ENCODE data around the gene TP53AIP1. TPM values are rescaled to one million over a fixed set of nuclear protein-coding genes. Genes with fewer than 3 reads are reported as not detected.
"Not testable (repeated sequence)": the region's sequence is repeated elsewhere in the genome, so short reads cannot be mapped to it uniquely, and the experiment has no call there.

TP53AIP1 gene
- total RNA-seq, 2 experiments from 2014 or later: not detected

DNA sequence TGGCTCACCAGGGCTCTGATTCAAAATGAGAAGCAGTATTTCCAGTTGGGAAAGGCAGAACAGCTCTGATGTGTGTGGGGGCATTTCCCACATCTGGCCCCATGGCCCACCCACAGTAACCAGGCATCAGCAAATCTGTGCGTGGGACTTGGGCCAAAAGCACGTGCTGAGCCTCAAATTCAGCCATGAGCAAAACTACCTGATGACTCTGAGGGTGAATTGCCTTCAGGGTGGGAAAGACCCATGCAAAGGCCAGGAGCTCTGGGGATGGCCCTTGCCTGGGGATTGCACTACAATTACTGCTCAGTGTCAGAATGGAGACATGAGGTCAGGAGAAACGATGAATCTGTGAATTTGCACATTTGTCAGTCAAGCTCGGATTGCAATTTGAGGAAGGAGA lies 20.9 kb downstream of the TP53AIP1 start:
- intact Hi-C loops (cut with micrococcal nuclease): no loop called here
- CTCF ChIA-PET: no interaction called here
- H3K27me3 Mint-ChIP-seq (ENCODE audit: low read depth): peaks cover 5% of the 10 kb centered on the region

DNA sequence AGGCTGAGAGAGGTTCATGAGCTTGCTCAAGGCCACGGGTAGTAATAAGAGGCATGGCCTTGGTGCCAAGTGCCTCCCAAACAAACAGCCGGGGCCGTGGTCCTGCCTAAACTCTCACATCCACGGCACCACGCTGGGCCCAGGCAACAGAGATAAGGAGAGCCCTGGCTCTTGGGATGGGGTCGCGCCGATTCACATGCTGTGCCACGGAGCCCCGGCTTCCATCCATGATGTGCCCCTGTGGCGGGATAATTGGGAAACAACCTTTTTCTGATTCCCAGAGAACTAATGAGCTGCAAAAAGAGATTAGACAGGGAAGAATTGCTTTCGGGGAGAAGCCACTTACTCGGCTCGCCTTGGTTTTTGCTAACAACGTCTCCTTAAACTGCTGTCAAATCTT lies 22.0 kb downstream of the TP53AIP1 start:
- H3K4me3 Mint-ChIP-seq: no peak overlapping the region
- H3K27ac Mint-ChIP-seq: no peak overlapping the region
- no peaks in the 10 kb centered on the region for H3K36me3 Mint-ChIP-seq (ENCODE audit: low read depth)
- intact Hi-C loops (cut with micrococcal nuclease): no loop called here
- no peaks in the 10 kb centered on the region for H3K9me3 Mint-ChIP-seq
- peaks cover 5% of the 10 kb centered on the region for H3K27me3 Mint-ChIP-seq (ENCODE audit: low read depth)
- peaks cover 3% of the 10 kb centered on the region for H3K4me1 Mint-ChIP-seq (ENCODE audit: low read depth)
- CTCF ChIA-PET: interaction anchor here (1.0 kb wide), 1 partner anchor 14 kb away, joined by 3 read pairs; no protein-coding TSS in a partner anchor
- DNase-seq: no peak

More for the DNA sequence above, 20.9 kb downstream of the TP53AIP1 start:
- H3K27ac Mint-ChIP-seq: no peak overlapping the region
- peaks cover 3% of the 10 kb centered on the region for H3K4me1 Mint-ChIP-seq (ENCODE audit: low read depth)
- H3K36me3 Mint-ChIP-seq (ENCODE audit: low read depth): no peaks in the 10 kb centered on the region
- DNase-seq: no peak
- no peaks in the 10 kb centered on the region for H3K9me3 Mint-ChIP-seq
- no peak overlapping the region for H3K4me3 Mint-ChIP-seq

DNA sequence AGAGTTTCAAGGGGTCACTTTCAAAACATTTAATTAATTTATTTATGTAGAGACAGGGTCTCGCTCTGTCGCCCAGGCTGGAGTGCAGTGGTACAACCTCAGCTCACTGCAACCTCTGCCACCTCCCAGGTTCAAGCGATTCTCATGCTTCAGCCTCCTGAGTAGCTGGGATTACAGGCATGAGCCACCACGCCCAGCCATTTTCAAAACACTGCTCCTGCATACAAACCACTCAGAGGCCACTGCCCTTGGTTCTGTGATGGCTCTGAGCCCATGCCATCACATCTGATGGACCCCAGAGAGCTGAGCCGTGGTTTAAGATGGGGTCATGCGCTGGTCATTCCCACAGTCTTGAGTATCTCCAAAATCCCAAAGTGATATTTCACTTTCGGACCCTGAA lies 23.0 kb downstream of the TP53AIP1 start:
- H3K9me3 Mint-ChIP-seq; H3K4me1 Mint-ChIP-seq (ENCODE audit: low read depth); H3K27me3 Mint-ChIP-seq (ENCODE audit: low read depth); H3K27ac Mint-ChIP-seq; DNase-seq; intact Hi-C loops (cut with micrococcal nuclease); H3K4me3 Mint-ChIP-seq; H3K36me3 Mint-ChIP-seq (ENCODE audit: low read depth): not testable (repeated sequence)
- CTCF ChIA-PET: interaction anchor here (0.9 to 1.5 kb wide), 4 partner anchors 14 to 37 kb away, joined by 3 to 4 read pairs (median 4); no protein-coding TSS in a partner anchor

DNA sequence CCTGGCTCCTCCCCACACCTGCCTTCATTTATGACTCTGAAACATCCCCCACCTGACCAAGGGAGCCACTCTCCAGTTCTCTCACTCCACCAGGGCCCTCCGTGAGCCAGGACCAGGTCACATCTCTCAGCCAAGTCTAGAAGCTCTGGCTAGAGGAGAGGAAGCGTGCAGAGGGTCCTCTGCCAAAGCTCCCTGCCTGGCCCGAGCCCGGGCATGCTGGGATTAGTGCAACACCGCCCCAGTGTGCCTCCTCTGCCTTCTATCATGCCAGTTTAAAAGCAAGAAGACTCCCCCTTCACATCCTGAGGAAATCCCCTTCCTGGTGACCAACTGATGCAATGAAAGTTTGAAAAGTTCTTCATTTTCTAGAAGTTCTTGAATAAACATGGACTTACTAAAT lies 23.5 kb downstream of the TP53AIP1 start:
- intact Hi-C loops (cut with micrococcal nuclease): no loop called here
- Mint-ChIP-seq H3K4me1 (ENCODE audit: low read depth) (peaks cover 3% of the 10 kb centered on the region), H3K36me3 (ENCODE audit: low read depth) (no peaks in the 10 kb centered on the region), H3K4me3 (no peak overlapping the region), H3K27me3 (ENCODE audit: low read depth) (peaks cover 5% of the 10 kb centered on the region), H3K27ac (no peak overlapping the region), H3K9me3 (no peaks in the 10 kb centered on the region)
- CTCF ChIA-PET: interaction anchor here (0.9 to 1.5 kb wide), 5 partner anchors 13 to 38 kb away, joined by 3 to 4 read pairs (median 3); no protein-coding TSS in a partner anchor
- peak; percentile 15 for DNase-seq

DNA sequence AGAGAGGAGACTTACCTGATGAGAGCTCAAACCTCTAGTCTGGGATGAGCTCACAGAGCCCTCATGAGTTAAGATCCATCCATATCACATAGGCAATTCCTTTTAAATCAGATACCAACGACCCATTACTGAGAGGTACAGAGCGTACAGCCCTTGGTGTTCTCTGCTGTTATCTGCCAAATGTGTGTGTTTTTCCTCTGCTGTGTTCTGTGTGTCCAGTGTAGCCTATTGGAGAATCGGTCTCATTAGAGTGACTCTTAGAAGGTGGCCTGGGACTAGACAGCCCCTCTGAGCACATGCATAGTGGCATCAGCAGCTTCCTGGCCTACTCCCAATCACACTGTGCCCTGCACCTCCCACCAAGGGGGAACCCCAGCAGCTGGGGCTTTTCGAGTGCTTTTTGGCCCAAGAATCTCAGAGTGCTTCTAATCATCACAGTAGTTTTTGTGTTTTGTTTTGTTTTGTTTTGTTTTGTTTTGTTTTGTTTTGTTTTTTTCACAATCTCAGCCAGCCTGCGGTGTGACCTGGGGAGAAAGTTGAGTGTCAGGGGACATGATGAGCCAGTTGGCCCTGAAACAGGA lies 25.4 kb downstream of the TP53AIP1 start:
- no peaks in the 10 kb centered on the region for H3K36me3 Mint-ChIP-seq (ENCODE audit: low read depth)
- H3K27me3 Mint-ChIP-seq (ENCODE audit: low read depth): peaks cover 5% of the 10 kb centered on the region
- intact Hi-C loops (cut with micrococcal nuclease): no loop called here
- no peak overlapping the region for H3K4me3 Mint-ChIP-seq
- DNase-seq: no peak
- H3K27ac Mint-ChIP-seq: no peak overlapping the region
- H3K4me1 Mint-ChIP-seq (ENCODE audit: low read depth): peaks cover 3% of the 10 kb centered on the region
- no peaks in the 10 kb centered on the region for H3K9me3 Mint-ChIP-seq
- CTCF ChIA-PET: no interaction called here

DNA sequence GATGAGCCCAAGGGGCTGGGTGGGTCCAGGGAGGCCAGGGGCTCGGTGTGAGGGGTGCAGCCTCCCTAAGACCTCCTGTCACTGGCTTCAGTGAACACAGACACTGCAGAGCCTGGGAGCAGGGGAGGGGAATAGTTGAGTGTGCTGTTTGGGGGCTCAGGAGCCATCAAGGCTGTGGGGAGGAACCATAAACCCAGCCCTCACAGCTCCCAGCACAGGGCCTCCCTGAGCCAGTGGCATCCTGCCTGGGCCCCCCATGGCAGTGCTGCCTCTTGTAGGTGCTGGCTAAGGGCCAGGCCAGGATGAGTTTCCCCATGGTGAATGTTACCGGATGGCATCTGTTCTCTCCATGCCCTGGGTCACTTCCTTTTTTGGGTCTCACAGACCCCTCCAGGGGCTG lies 26.0 kb downstream of the TP53AIP1 start:
- no peaks in the 10 kb centered on the region for H3K36me3 Mint-ChIP-seq (ENCODE audit: low read depth)
- no peaks in the 10 kb centered on the region for H3K9me3 Mint-ChIP-seq
- H3K27me3 Mint-ChIP-seq (ENCODE audit: low read depth): peaks cover 5% of the 10 kb centered on the region
- CTCF ChIA-PET: no interaction called here
- intact Hi-C loops (cut with micrococcal nuclease): no loop called here
- H3K4me1 Mint-ChIP-seq (ENCODE audit: low read depth): peaks cover 3% of the 10 kb centered on the region
- DNase-seq: no peak
- H3K27ac Mint-ChIP-seq: no peak overlapping the region
- H3K4me3 Mint-ChIP-seq: no peak overlapping the region

DNA sequence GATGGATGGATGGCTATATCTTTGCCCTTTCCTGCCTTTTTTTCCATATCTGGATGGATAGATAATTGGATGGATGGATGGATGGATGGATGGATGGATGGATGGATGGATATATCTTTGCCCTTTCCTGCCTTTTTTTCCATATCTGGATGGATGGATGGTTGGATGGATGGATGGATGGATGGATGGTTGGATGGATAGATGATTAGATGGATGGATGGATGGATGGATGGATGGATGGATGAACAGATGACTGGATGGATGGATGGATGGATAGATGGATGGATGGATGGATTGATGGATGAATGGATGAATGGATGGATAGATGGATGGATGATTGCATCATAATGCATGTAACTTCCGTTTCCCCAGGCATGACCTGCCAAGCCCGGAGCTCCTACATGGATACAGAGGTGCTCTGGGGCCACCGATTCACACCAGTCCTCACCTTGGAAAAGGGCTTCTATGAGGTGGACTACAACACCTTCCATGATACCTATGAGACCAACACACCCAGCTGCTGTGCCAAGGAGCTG lies 26.6 kb downstream of the TP53AIP1 start:
- Mint-ChIP-seq H3K27ac (no peak overlapping the region), H3K36me3 (ENCODE audit: low read depth) (no peaks in the 10 kb centered on the region), H3K4me3 (no peak overlapping the region), H3K9me3 (no peaks in the 10 kb centered on the region), H3K27me3 (ENCODE audit: low read depth) (peaks cover 10% of the 10 kb centered on the region), H3K4me1 (ENCODE audit: low read depth) (peaks cover 3% of the 10 kb centered on the region)
- DNase-seq: no peak
- intact Hi-C loops (cut with micrococcal nuclease): no loop called here
- CTCF ChIA-PET: no interaction called here

DNA sequence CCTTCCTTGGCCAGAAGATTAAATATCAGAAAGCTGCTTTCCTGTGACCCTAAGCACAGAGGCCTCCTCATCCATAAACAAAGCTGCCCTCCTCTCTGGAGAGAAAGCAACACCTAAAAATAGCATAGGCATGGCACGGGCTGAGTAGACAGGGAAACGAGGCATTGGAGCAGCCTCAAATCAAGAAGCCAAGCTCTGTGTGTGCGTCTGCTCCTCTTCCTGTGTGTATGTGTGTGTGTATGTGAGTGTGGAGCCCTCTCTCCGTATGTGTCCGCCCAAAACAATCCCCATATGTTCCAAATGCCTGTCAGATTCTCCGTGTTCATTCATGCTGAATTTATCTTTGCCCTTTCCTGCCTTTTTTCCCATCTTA lies 27.5 kb downstream of the TP53AIP1 start:
- Mint-ChIP-seq H3K27ac (no peak overlapping the region), H3K9me3 (no peaks in the 10 kb centered on the region), H3K4me3 (no peak overlapping the region), H3K36me3 (ENCODE audit: low read depth) (no peaks in the 10 kb centered on the region), H3K27me3 (ENCODE audit: low read depth) (peaks cover 11% of the 10 kb centered on the region), H3K4me1 (ENCODE audit: low read depth) (peaks cover 3% of the 10 kb centered on the region)
- DNase-seq: no peak
- intact Hi-C loops (cut with micrococcal nuclease): no loop called here
- CTCF ChIA-PET: no interaction called here

DNA sequence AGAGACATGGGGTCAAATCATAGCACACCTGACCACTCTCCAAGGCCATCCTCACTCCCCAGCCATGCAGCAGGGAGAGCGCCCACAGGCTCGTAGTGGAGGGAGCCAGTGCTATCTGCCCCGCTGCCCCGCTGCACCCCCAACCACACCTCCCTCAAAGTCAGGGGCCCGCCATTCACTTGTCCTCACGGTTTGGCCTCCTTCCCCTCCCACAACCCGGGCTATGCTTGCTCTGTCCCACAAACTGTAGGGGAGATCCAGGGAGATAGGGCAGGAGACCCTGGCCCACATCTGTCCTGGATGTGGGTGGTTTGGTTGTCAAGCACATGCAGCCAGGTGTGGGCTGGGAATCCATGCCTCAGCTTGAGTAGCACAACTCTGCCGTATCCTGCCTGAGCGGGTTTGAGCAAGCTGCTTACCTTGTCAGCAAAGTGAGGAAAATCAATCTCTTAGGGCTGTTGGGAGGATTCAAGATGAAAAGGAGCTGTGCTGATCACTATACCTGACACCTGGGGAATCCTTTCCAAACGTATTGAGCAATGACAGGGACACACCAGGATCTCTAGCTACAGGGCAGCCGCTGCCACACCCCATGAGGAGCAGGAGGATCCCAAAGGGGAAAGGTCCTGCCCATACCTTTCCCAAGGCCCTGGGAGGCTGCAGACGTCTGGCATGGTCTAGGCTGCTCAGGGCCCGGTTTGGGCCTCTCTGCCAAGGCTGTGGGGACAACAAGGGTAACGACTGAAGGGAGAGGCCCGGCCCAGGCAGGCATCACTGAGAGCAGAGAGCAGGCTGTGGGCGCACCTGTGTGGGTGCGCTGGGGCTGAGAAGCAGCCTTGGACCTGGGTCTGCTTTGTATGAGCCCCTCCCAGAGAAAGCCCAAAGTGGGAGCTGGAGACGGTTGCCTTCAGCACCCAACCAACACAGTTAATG lies 28.2 kb downstream of the TP53AIP1 start:
- CTCF ChIA-PET: no interaction called here
- H3K27ac Mint-ChIP-seq: no peak overlapping the region

DNA sequence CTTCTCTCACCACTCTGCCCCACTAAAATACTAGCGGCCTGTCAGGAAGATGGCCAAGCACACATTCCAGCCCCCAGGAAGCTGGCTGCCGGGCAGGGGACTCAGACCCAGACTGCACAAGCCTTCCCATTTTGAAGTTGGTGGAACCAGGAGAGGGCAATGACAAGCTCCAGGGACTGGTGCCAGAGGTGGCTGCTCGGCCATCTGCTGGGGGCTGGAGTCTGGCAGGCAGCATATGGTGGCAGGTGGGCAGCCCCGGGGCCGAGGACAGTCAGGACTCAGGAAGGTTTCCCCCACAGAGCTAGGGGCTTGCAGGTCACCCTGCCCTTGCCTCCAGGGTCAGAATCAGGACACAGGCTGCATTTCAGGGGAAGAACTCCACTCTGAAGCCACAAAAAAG lies 28.9 kb downstream of the TP53AIP1 start:
- H3K27ac Mint-ChIP-seq: no peak overlapping the region
- DNase-seq: no peak
- no peaks in the 10 kb centered on the region for H3K4me1 Mint-ChIP-seq (ENCODE audit: low read depth)
- no peaks in the 10 kb centered on the region for H3K9me3 Mint-ChIP-seq
- intact Hi-C loops (cut with micrococcal nuclease): no loop called here
- H3K27me3 Mint-ChIP-seq (ENCODE audit: low read depth): peaks cover 17% of the 10 kb centered on the region
- CTCF ChIA-PET: interaction anchor here (0.7 to 1.4 kb wide), 2 partner anchors 29 to 43 kb away, joined by 3 read pairs; partner anchors contain the start of gene TP53AIP1
- H3K4me3 Mint-ChIP-seq: no peak overlapping the region
- no peaks in the 10 kb centered on the region for H3K36me3 Mint-ChIP-seq (ENCODE audit: low read depth)

More for the DNA sequence above, 28.2 kb downstream of the TP53AIP1 start:
- DNase-seq: no peak
- H3K4me3 Mint-ChIP-seq: no peak overlapping the region
- no peaks in the 10 kb centered on the region for H3K36me3 Mint-ChIP-seq (ENCODE audit: low read depth)
- intact Hi-C loops (cut with micrococcal nuclease): no loop called here
- H3K4me1 Mint-ChIP-seq (ENCODE audit: low read depth): peaks cover 3% of the 10 kb centered on the region
- H3K9me3 Mint-ChIP-seq: no peaks in the 10 kb centered on the region
- peaks cover 15% of the 10 kb centered on the region for H3K27me3 Mint-ChIP-seq (ENCODE audit: low read depth)

DNA sequence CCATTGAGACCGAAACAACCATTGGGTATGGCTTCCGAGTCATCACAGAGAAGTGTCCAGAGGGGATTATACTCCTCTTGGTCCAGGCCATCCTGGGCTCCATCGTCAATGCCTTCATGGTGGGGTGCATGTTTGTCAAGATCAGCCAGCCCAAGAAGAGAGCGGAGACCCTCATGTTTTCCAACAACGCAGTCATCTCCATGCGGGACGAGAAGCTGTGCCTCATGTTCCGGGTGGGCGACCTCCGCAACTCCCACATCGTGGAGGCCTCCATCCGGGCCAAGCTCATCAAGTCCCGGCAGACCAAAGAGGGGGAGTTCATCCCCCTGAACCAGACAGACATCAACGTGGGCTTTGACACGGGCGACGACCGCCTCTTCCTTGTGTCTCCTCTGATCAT lies 31.0 kb downstream of the TP53AIP1 start:
- Mint-ChIP-seq H3K4me3 (no peak overlapping the region), H3K27ac (no peak overlapping the region), H3K9me3 (no peaks in the 10 kb centered on the region), H3K4me1 (ENCODE audit: low read depth) (peaks cover 3% of the 10 kb centered on the region), H3K27me3 (ENCODE audit: low read depth) (peaks cover 29% of the 10 kb centered on the region), H3K36me3 (ENCODE audit: low read depth) (no peaks in the 10 kb centered on the region)
- CTCF ChIA-PET: no interaction called here
- intact Hi-C loops (cut with micrococcal nuclease): no loop called here
- DNase-seq: no peak

DNA sequence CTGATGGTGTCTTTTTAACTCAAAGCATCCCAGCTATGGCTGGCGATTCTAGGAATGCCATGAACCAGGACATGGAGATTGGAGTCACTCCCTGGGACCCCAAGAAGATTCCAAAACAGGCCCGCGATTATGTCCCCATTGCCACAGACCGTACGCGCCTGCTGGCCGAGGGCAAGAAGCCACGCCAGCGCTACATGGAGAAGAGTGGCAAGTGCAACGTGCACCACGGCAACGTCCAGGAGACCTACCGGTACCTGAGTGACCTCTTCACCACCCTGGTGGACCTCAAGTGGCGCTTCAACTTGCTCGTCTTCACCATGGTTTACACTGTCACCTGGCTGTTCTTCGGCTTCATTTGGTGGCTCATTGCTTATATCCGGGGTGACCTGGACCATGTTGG lies 31.4 kb downstream of the TP53AIP1 start:
- intact Hi-C loops (cut with micrococcal nuclease): no loop called here
- H3K36me3 Mint-ChIP-seq (ENCODE audit: low read depth): no peaks in the 10 kb centered on the region
- H3K27ac Mint-ChIP-seq: no peak overlapping the region
- H3K4me1 Mint-ChIP-seq (ENCODE audit: low read depth): peaks cover 3% of the 10 kb centered on the region
- no peak overlapping the region for H3K4me3 Mint-ChIP-seq
- H3K27me3 Mint-ChIP-seq (ENCODE audit: low read depth): peaks cover 30% of the 10 kb centered on the region
- H3K9me3 Mint-ChIP-seq: no peaks in the 10 kb centered on the region
- no peak for DNase-seq
- CTCF ChIA-PET: no interaction called here

Data from activated naive CD4-positive, alpha-beta T cell treated with anti-CD3 and anti-CD28 coated beads for 36 hours (primary cell).